Panc1 (cell line): ENCODE results near the gene SAV1. TPM values are rescaled to one million over a fixed set of nuclear protein-coding genes. Genes with fewer than 3 reads are reported as not detected.

Source experiments
- ATAC-seq: fragments of 200-7000 bp; cut with Tn5 transposase; 2 replicates; pipeline ENCODE4 v1.9.1; 2020; ENCODE audit warnings: mild to moderate bottlenecking, moderate library complexity
- BruUV-seq: library from RNA; stranded (reverse); fragments of 400-500 nt; replicated peaks from 2 replicates; lab custom pipeline; 2021; lab: Mats Ljungman, UMichigan
- CTCF ChIA-PET: fragments of 300-600 bp; sonication (Branson Sonifier 250); formaldehyde crosslinking; loops from one replicate; lab custom pipeline; 2022; ENCODE audit warnings: antibody characterized with exemption; lab: Charles Lee
- POLR2A ChIA-PET: fragments of 300-600 bp; sonication (Branson Sonifier 250); formaldehyde crosslinking; loops from one replicate; lab custom pipeline; 2022; ENCODE audit warnings: antibody characterized with exemption; lab: Charles Lee
- DNase-seq: peaks from one replicate; pipeline ENCODE4 v3.0.0-alpha.2; 2010; ENCODE audit warnings: low read depth, low spot score
- H3K27ac ChIP-seq: 2 replicates; pipeline ENCODE4 v1.5.1; 2011; ENCODE audit warnings: mild to moderate bottlenecking, low read length, inconsistent platforms
- H3K27me3 ChIP-seq: fragments of 200-500 bp; sonication (Bioruptor generic); 2 replicates; pipeline ENCODE4 v1.6.0; 2014; ENCODE audit warnings: low read length, inconsistent platforms; ENCODE audit not compliant: control insufficient read depth, insufficient read depth
- H3K36me3 ChIP-seq: fragments of 200-500 bp; sonication (Bioruptor generic); 2 replicates; pipeline ENCODE4 v1.5.1; 2014; ENCODE audit warnings: inconsistent platforms, mild to moderate bottlenecking, low read length, moderate library complexity; ENCODE audit not compliant: control insufficient read depth, insufficient read depth
- H3K4me1 ChIP-seq: 2 replicates; pipeline ENCODE4 v1.5.1; 2011; ENCODE audit warnings: inconsistent platforms, mild to moderate bottlenecking, low read length, moderate library complexity; ENCODE audit not compliant: control insufficient read depth, insufficient read depth
- H3K4me3 ChIP-seq, 2 experiments: 2 replicates each; pipeline ENCODE4 v1.5.1; 2011 to 2012; ENCODE audit warnings: low read depth in 2 of 2, low read length in 2 of 2, mild to moderate bottlenecking in 2 of 2, inconsistent platforms in 1 of 2, moderate library complexity in 1 of 2
- H3K9me3 ChIP-seq: fragments of 200-500 bp; sonication (Bioruptor generic); 2 replicates; pipeline ENCODE4 v1.5.1; 2014; ENCODE audit warnings: low read depth, mild to moderate bottlenecking, inconsistent platforms, low read length, moderate library complexity; ENCODE audit not compliant: control insufficient read depth, insufficient read depth
- CTCF ChIP-seq: fragments of 450-650 bp; IDR thresholded peaks from 2 replicates; pipeline ENCODE4 v1.5.1; 2017; ENCODE audit warnings: mild to moderate bottlenecking
- POLR2AphosphoS5 ChIP-seq: IDR thresholded peaks from 2 replicates; pipeline ENCODE4 v1.6.1; 2012; ENCODE audit warnings: mild to moderate bottlenecking, low read depth, low read length, moderate library complexity
- REST ChIP-seq, 2 experiments: IDR thresholded peaks; 2 replicates each; pipeline ENCODE4 v1.6.1; 2011 to 2012; ENCODE audit warnings: low read depth in 2 of 2, control low read depth in 1 of 2, low read length in 1 of 2, mild to moderate bottlenecking in 1 of 2, moderate library complexity in 1 of 2; ENCODE audit not compliant: insufficient read depth in 1 of 2
- SIN3A ChIP-seq: IDR thresholded peaks from 2 replicates; pipeline ENCODE4 v1.6.1; 2012; ENCODE audit warnings: low read depth, mild to moderate bottlenecking, low read length, moderate library complexity, borderline replicate concordance; ENCODE audit not compliant: insufficient read depth
- TCF7L2 ChIP-seq: IDR thresholded peaks from 2 replicates; pipeline ENCODE4 v1.6.1; 2011; ENCODE audit warnings: mild to moderate bottlenecking, low read depth, low read length, inconsistent platforms
- in situ Hi-C: cut with HindIII; loops from 2 replicates; pipeline ENCODE4 v1.10.0; 2016; ENCODE audit warnings: low sequenced_read_pairs, low pct_unique_long_range_greater_than_20kb
- intact Hi-C: fragments of 100-400 bp; cut with micrococcal nuclease; formaldehyde crosslinking; loops from one replicate; pipeline ENCODE4 v1.10.0; 2022; ENCODE audit not compliant: unreplicated experiment
- total RNA-seq: library from RNA; stranded (reverse); gene quantifications from one replicate; pipeline ENCODE4 v1.2.1, GENCODE V29; 2021; ENCODE audit not compliant: unreplicated experiment

SAV1 gene
- total RNA-seq, 1 experiment from 2014 or later: 13.2 TPM

GRCh38 chr14:50598765-50599164, 69.3 kb downstream of the SAV1 start:
- no peak overlapping the region for H3K4me3 ChIP-seq
- ChIA-PET POLR2A (no interaction called here), CTCF (no interaction called here)
- no peaks in the 10 kb centered on the region for H3K9me3 ChIP-seq
- no peaks in the 10 kb centered on the region for H3K36me3 ChIP-seq
- no peak overlapping the region for H3K27ac ChIP-seq
- DNase-seq (no peak), ATAC-seq (no peak)
- no TSS peak for BruUV-seq
- in situ Hi-C loops (no loop called here), intact Hi-C loops (no loop called here)
- H3K27me3 ChIP-seq: no peaks in the 10 kb centered on the region
- no peak for TF ChIP-seq POLR2AphosphoS5
- TF ChIP-seq TCF7L2: no peak
- TF ChIP-seq REST (IDR thresholded peaks at IDR 0.05; ENCODE audit: insufficient read depth in 1 of 2, low read depth in 2 of 2, low read length in 1 of 2): no peak
- TF ChIP-seq CTCF: no peak
- no peak for TF ChIP-seq SIN3A
- no peaks in the 10 kb centered on the region for H3K4me1 ChIP-seq

GRCh38 chr14:50594577-50595316, 73.4 kb downstream of the SAV1 start:
- H3K9me3 ChIP-seq: no peaks in the 10 kb centered on the region
- ChIA-PET POLR2A (interaction anchor here (0.6 kb wide), 1 partner anchor 294 kb away, joined by 7 read pairs; no protein-coding TSS in a partner anchor), CTCF (no interaction called here)
- intact Hi-C loops (no loop called here), in situ Hi-C loops (no loop called here)
- no TSS peak for BruUV-seq
- no peaks in the 10 kb centered on the region for H3K36me3 ChIP-seq
- DNase-seq: no peak
- no peak overlapping the region for H3K4me3 ChIP-seq
- ATAC-seq: no peak
- TF ChIP-seq SIN3A: no peak
- TF ChIP-seq POLR2AphosphoS5: no peak
- no peak for TF ChIP-seq REST (IDR thresholded peaks at IDR 0.05; ENCODE audit: insufficient read depth in 1 of 2, low read depth in 2 of 2, low read length in 1 of 2)
- TF ChIP-seq CTCF: no peak
- no peak for TF ChIP-seq TCF7L2
- H3K27me3 ChIP-seq: no peaks in the 10 kb centered on the region
- no peaks in the 10 kb centered on the region for H3K4me1 ChIP-seq
- H3K27ac ChIP-seq: no peak overlapping the region
